Small intestine (tissue), 16 donors: ENCODE data around the gene MRPL34. TPM values are rescaled to one million over a fixed set of nuclear protein-coding genes. Genes with fewer than 3 reads are reported as not detected.

ENCODE experiments used
- DNase-seq, 2 donors: peaks; one replicate each; pipeline versions ENCODE4 v3.0.0 to v3.0.0-alpha.2; 2013
- FAIRE-seq: peaks from 2 replicates; lab custom pipeline; 2012; peaks lifted over from hg19 to GRCh38; lab: Jason Lieb, UNC
- H3K27ac ChIP-seq, 3 donors: one replicate each; pipeline ENCODE4 v1.5.1; 2013; ENCODE audit warnings: low read length in 2 of 3, mild to moderate bottlenecking in 2 of 3, control low read depth in 1 of 3, inconsistent platforms in 1 of 3, low read depth in 1 of 3, moderate library complexity in 1 of 3
- H3K27me3 ChIP-seq, 3 donors: one replicate each; pipeline ENCODE4 v1.6.1; 2013; ENCODE audit warnings: low read length in 3 of 3, inconsistent platforms in 1 of 3; ENCODE audit not compliant: control insufficient read depth in 3 of 3, insufficient read depth in 3 of 3
- H3K36me3 ChIP-seq, 3 donors: one replicate each; pipeline ENCODE4 v1.6.1; 2013; ENCODE audit warnings: low read length in 3 of 3, inconsistent platforms in 1 of 3, low read depth in 1 of 3, mild to moderate bottlenecking in 1 of 3, moderate library complexity in 1 of 3; ENCODE audit not compliant: control insufficient read depth in 3 of 3, insufficient read depth in 2 of 3
- H3K4me1 ChIP-seq, 3 donors: one replicate each; pipeline ENCODE4 v1.6.1; 2013; ENCODE audit warnings: low read length in 2 of 3, inconsistent platforms in 1 of 3, low read depth in 1 of 3, mild to moderate bottlenecking in 1 of 3, moderate library complexity in 1 of 3; ENCODE audit not compliant: control insufficient read depth in 3 of 3, insufficient read depth in 2 of 3
- H3K4me3 ChIP-seq, 3 donors: one replicate each; pipeline ENCODE4 v1.5.1; 2013; ENCODE audit warnings: low read length in 3 of 3, control low read depth in 1 of 3, inconsistent platforms in 1 of 3, low read depth in 1 of 3, mild to moderate bottlenecking in 1 of 3, moderate library complexity in 1 of 3
- H3K9me3 ChIP-seq, 2 donors: one replicate each; pipeline ENCODE4 v1.6.1; 2013; ENCODE audit warnings: low read depth in 1 of 2, low read length in 1 of 2; ENCODE audit not compliant: control insufficient read depth in 2 of 2, insufficient read depth in 1 of 2
- whole genome bisulfite sequencing, 3 donors: extraction: QIAGEN DNeasy Blood & Tissue Kit; methylation state at CpG; one replicate each; pipeline ENCODE4 v1.1.7; 2013; 5-methylcytosine and 5-hydroxymethylcytosine counted together
- long read RNA-seq, 10 donors: transcript quantifications; one replicate each; lab custom pipeline, GENCODE V29; 2026
- polyA plus RNA-seq, 4 donors: library from polyadenylated mRNA; stranded (reverse) in 3 of 4; unstranded in 1 of 4; fragments of 200-250 nt in 3 of 4; fragments of 120-200 nt in 1 of 4; gene quantifications; one replicate each; pipeline versions ENCODE4 v1.2.1 to v1.2.3, GENCODE V29; 2013
- donor health status: healthy with polysubstance abuse.
- donor health status: control.
- donor health status: control.
- donor health status: Bipolar disorder and iron deficiency.
- donor health status: healthy.

MRPL34 gene
- polyA plus RNA-seq = 100 to 1,000 TPM in 3 of 4 donors, 10 to 100 TPM in 1; 49.0 to 404 (median 278) TPM
- long read RNA-seq, donor 1 = 0 reads
- long read RNA-seq, donor 2, transcript MRPL34-201 (2 exons, 968 nt) = major isoform, 29 of 29 reads
- long read RNA-seq, donor 2, partial matches to known transcripts = 0 of 29 reads
- long read RNA-seq, donor 2, other reads (novel, unspliced or antisense) = 0 of 29 reads
- long read RNA-seq, donor 3, transcript MRPL34-201 (2 exons, 968 nt) = major isoform, 31 of 31 reads
- long read RNA-seq, donor 3, partial matches to known transcripts = 0 of 31 reads
- long read RNA-seq, donor 3, other reads (novel, unspliced or antisense) = 0 of 31 reads
- long read RNA-seq, donor 4, partial matches to known transcripts = 0 of 2 reads
- long read RNA-seq, donor 4, other reads (novel, unspliced or antisense) = 0 of 2 reads
- long read RNA-seq, donor 5, transcript MRPL34-201 (2 exons, 968 nt) = major isoform, 19 of 19 reads
- long read RNA-seq, donor 5, partial matches to known transcripts = 0 of 19 reads
- long read RNA-seq, donor 5, other reads (novel, unspliced or antisense) = 0 of 19 reads
- long read RNA-seq, donor 6, transcript MRPL34-201 (2 exons, 968 nt) = major isoform, 35 of 35 reads
- long read RNA-seq, donor 6, partial matches to known transcripts = 0 of 35 reads
- long read RNA-seq, donor 6, other reads (novel, unspliced or antisense) = 0 of 35 reads
- long read RNA-seq, donor 7, transcript MRPL34-201 (2 exons, 968 nt) = major isoform, 141 of 141 reads
- long read RNA-seq, donor 7, partial matches to known transcripts = 0 of 141 reads
- long read RNA-seq, donor 7, other reads (novel, unspliced or antisense) = 0 of 141 reads
- long read RNA-seq, donor 8, transcript MRPL34-201 (2 exons, 968 nt) = major isoform, 5 of 5 reads
- long read RNA-seq, donor 8, partial matches to known transcripts = 0 of 5 reads
- long read RNA-seq, donor 8, other reads (novel, unspliced or antisense) = 0 of 5 reads
- long read RNA-seq, donor 9, transcript MRPL34-201 (2 exons, 968 nt) = major isoform, 11 of 32 reads
- long read RNA-seq, donor 9, partial matches to known transcripts = 21 of 32 reads
- long read RNA-seq, donor 9, other reads (novel, unspliced or antisense) = 0 of 32 reads
- long read RNA-seq, donor 10, transcript MRPL34-201 (2 exons, 968 nt) = major isoform, 49 of 50 reads
- long read RNA-seq, donor 10, partial matches to known transcripts = 0 of 50 reads
- long read RNA-seq, donor 10, other reads (novel, unspliced or antisense) = 0 of 50 reads

GRCh38 chr19:17305517-17306284 lies at the start of gene MRPL34:
MRPL34 (plus strand) TSS chr19:17305872; CDS start chr19:17305893, 21 bp downstream.
- FAIRE-seq = no peak

GRCh38 chr19:17256130-17256529 lies 49.5 kb upstream of the MRPL34 start:
- WGBS, 3 donors = 64 to 87% (median 78%) methylated on average over 3 of the region's 3 CpGs
- no peak for DNase-seq
- Histone ChIP-seq H3K36me3 (no peaks in the 10 kb centered on the region), H3K4me1 (no peaks in the 10 kb centered on the region), H3K27ac (no peak overlapping the region), H3K9me3 (peaks cover 0 to 15% of the 10 kb centered on the region in 2 donors), H3K27me3 (no peaks in the 10 kb centered on the region), H3K4me3 (no peak overlapping the region)
- FAIRE-seq = no peak

More at GRCh38 chr19:17305517-17306284, at the start of gene MRPL34:
- peak within 1 kb of the TSS; percentile 89 to 92 (median 91) for H3K27ac ChIP-seq
- H3K4me1 ChIP-seq = peaks cover 5 to 27% (median 8%) of the 10 kb centered on the region in 3 donors
- H3K4me3 ChIP-seq = peak within 1 kb of the TSS; percentile 55 to 91 (median 64)
- peaks cover 0 to 7% (median 0%) of the 10 kb centered on the region in 3 donors for H3K36me3 ChIP-seq
- DNase-seq = peak; percentile 99
- H3K9me3 ChIP-seq = no peaks in the 10 kb centered on the region
- H3K27me3 ChIP-seq = no peaks in the 10 kb centered on the region
- 0% methylated on average over 54 to 55 of the region's 55 CpGs for WGBS, 3 donors

- H3K4me3 ChIP-seq = no peak overlapping the region
Measured at GRCh38 chr19:17259118-17259780, 46.4 kb upstream of the MRPL34 start.

GRCh38 chr19:17259934-17260333 lies 45.7 kb upstream of the MRPL34 start:
- no peaks in the 10 kb centered on the region for H3K36me3 ChIP-seq
- peaks cover 0 to 15% of the 10 kb centered on the region in 2 donors for H3K9me3 ChIP-seq
- WGBS, 3 donors = 63 to 100% (median 77%) methylated on average over 1 of the region's 1 CpG
- no peaks in the 10 kb centered on the region for H3K4me1 ChIP-seq
- no peaks in the 10 kb centered on the region for H3K27me3 ChIP-seq
- FAIRE-seq (no peak), DNase-seq (no peak)
- H3K27ac ChIP-seq = no peak overlapping the region
- no peak overlapping the region for H3K4me3 ChIP-seq

More at GRCh38 chr19:17259118-17259780, 46.4 kb upstream of the MRPL34 start:
- FAIRE-seq = no peak
- 88 to 90% (median 90%) methylated on average over 9 of the region's 9 CpGs for WGBS, 3 donors
- peaks cover 0 to 15% of the 10 kb centered on the region in 2 donors for H3K9me3 ChIP-seq
- H3K27me3 ChIP-seq = no peaks in the 10 kb centered on the region
- no peak overlapping the region for H3K27ac ChIP-seq
- H3K36me3 ChIP-seq = no peaks in the 10 kb centered on the region
- DNase-seq = no peak
- no peaks in the 10 kb centered on the region for H3K4me1 ChIP-seq

- Histone ChIP-seq H3K27ac (no peak overlapping the region), H3K4me3 (no peak overlapping the region), H3K27me3 (no peaks in the 10 kb centered on the region), H3K36me3 (no peaks in the 10 kb centered on the region), H3K9me3 (peaks cover 0 to 15% of the 10 kb centered on the region in 2 donors), H3K4me1 (no peaks in the 10 kb centered on the region)
- DNase-seq = peak; percentile 87 to 89
- WGBS, 3 donors = 5 to 17% (median 9%) methylated on average over 15 of the region's 15 CpGs
- no peak for FAIRE-seq
Measured at GRCh38 chr19:17260842-17261325, 44.8 kb upstream of the MRPL34 start.

GRCh38 chr19:17262557-17262956 lies 43.1 kb upstream of the MRPL34 start:
- H3K9me3 ChIP-seq = peaks cover 0 to 15% of the 10 kb centered on the region in 2 donors
- FAIRE-seq = no peak
- H3K36me3 ChIP-seq = no peaks in the 10 kb centered on the region
- H3K4me1 ChIP-seq = no peaks in the 10 kb centered on the region
- no peak overlapping the region for H3K4me3 ChIP-seq
- 71 to 89% (median 82%) methylated on average over 16 of the region's 16 CpGs for WGBS, 3 donors
- DNase-seq = no peak
- no peak overlapping the region for H3K27ac ChIP-seq
- H3K27me3 ChIP-seq = no peaks in the 10 kb centered on the region
